ENCODE data around the gene PAM16. TPM values are rescaled to one million over a fixed set of nuclear protein-coding genes. Genes with fewer than 3 reads are reported as not detected.
"Not testable (repeated sequence)": the region's sequence is repeated elsewhere in the genome, so short reads cannot be mapped to it uniquely, and the experiment has no call there.

The PAM16 gene
- total RNA-seq, 1 donor, result 26.9 TPM

DNA sequence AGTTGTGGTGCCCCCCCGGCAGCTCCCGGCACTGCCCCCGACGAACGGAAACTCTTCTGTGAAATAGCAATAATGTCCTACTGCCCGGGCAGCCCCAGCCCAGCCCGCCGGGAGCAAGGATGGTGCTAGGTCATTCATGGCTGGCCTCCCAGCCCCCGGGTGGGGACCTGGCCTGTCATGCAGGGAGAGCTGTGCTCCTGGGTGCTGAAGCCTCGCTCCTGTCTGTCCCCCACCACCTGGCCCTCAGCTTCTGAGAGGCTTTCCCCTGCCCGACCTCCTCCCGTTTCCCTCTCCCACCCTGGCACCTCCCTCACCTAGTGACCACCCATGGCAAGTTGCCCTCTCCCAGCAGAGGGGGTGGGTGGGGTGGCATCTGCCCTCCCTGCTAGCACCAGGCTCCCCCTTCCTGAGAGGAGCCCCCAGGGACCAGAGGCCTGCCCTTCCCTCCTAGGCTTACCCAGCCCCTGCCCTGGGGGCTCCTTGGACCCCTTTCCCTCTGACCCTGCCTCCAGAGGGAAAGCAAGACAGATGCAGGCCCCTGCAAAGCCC lies 13.5 kb downstream of the PAM16 start:
- DNase-seq (ENCODE audit: low read depth in 2 of 3, low spot score in 2 of 3), result no peak

GRCh38 chr16:4336701-4337539 lies 14.2 kb downstream of the PAM16 start:
- DNase-seq (ENCODE audit: low read depth in 2 of 3, low spot score in 2 of 3), result no peak

- DNase-seq (ENCODE audit: low read depth in 2 of 3, low spot score in 2 of 3), result no peak
These were observed 16.2 kb downstream of the PAM16 start for GRCh38 chr16:4334724-4335495.

- DNase-seq (ENCODE audit: low read depth in 2 of 3, low spot score in 2 of 3), result not testable (repeated sequence)
These were observed 17.4 kb downstream of the PAM16 start for GRCh38 chr16:4333714-4334113.

GRCh38 chr16:4333308-4333638 lies 17.8 kb downstream of the PAM16 start:
- no peak for DNase-seq (ENCODE audit: low read depth in 2 of 3, low spot score in 2 of 3)

DNA sequence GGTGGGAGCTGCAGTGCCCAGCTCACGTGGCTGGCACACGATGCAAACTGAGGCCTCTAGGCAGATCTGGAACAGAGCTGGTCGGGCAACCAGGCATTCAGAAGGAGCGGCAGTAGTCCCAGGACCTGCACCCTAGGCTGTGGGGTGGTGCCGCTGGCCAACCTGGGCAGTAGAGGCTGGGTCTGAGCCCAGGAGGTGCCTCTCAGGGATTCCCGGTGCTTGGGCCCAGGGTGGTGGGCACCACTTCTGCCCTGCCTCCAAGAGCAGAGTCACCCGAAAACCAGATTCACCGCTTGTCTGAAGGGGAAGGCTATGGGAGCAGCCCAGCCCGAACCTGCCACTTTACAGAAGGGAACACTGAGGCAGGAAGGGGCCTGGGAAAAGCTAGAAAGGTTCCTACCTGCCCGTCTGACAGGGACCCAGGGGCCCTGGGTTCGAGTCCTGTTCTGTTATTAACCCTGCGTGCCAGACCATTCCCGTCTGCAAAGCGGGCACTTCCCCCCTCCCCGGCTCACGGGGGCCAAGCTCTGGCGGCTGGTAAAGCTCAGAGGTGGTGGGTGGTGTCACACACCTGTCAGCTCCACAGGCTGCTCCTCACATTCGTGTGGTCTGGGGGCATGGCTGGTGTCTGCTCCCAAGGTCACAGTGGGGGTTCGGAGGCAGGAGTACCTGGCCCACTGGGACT lies 18.4 kb downstream of the PAM16 start:
- DNase-seq (ENCODE audit: low read depth in 2 of 3, low spot score in 2 of 3), result no peak

GRCh38 chr16:4332083-4332482 lies 19.0 kb downstream of the PAM16 start:
- DNase-seq (ENCODE audit: low read depth in 2 of 3, low spot score in 2 of 3), result no peak

DNA sequence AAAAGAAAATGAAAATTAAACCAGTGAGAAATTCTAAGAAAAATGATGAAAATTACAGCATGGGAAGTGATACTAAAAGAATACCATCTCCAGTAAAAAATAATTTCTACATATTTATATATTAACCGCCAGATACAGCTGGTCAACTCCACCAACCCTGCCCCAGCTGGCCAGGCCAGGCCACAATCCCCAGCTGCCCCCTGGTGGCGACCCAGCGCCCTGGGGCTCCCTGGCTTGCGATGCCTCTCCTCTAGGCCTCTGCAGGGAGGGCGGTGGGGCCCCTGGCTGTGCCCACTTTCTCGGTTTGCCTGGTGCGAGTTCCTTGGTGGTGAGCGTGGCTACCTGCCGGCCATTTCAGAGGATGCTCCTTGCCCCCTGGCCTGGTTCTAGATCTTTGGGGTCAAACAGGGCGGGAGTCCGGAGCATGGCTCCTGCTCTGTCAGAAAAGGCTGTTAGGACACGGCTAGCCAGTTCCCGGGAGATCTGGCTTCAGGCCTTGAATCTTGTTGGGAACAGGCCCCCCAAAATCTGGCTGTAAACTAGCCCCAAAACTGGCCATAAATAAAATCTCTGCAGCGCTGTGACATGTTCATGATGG lies 20.7 kb downstream of the PAM16 start:
- peak in 1 of 3 donors; percentile 59 for DNase-seq (ENCODE audit: low read depth in 2 of 3, low spot score in 2 of 3)

DNA sequence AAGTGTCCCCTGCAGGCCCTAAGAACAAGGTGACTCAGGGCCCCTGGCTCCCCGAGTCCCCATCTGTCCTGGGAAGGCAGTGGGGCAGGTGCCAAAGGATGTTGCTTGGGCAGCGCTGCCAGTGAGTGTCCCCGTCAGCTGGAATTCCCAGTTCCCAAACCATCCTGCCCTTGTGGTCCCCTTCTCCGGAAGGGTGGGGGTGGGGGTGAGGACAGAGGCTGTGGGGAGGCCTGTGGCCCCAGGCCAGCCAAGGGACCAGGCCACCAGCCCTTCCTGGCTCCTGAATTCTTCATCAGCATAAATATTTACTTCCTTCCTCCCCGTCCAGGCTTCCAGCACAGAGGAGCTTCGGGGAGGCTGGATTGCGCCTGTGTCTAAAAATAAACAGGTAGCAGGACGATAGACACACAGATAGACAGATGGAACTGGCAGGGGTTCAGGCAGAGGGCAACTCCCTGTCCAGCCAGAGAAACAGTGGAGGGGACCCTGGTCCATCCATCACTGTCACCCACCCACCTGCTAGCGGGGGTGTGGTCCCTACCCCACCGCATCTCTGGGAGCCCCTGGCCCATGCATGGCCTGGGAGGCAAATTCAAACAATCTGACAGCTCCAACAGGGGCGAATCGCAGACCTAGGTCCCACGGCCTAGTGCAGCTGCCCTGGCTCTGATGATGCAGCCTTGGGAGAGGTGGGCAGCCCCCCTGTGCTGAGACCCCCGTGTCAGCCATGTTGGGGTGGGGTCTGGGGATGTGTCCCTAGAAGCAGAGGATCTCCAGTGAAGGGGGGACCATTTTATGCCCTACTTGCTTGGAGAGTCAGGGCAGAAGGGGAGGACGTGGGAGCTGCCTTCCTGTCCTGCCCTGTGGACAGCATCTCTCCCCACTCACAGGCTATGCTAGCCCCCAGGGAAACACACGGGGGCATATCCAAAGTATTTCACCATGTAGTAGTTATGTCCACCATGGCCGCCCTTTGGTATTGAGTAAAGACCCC lies 22.0 kb downstream of the PAM16 start:
- DNase-seq (ENCODE audit: low read depth in 2 of 3, low spot score in 2 of 3), result no peak

DNA sequence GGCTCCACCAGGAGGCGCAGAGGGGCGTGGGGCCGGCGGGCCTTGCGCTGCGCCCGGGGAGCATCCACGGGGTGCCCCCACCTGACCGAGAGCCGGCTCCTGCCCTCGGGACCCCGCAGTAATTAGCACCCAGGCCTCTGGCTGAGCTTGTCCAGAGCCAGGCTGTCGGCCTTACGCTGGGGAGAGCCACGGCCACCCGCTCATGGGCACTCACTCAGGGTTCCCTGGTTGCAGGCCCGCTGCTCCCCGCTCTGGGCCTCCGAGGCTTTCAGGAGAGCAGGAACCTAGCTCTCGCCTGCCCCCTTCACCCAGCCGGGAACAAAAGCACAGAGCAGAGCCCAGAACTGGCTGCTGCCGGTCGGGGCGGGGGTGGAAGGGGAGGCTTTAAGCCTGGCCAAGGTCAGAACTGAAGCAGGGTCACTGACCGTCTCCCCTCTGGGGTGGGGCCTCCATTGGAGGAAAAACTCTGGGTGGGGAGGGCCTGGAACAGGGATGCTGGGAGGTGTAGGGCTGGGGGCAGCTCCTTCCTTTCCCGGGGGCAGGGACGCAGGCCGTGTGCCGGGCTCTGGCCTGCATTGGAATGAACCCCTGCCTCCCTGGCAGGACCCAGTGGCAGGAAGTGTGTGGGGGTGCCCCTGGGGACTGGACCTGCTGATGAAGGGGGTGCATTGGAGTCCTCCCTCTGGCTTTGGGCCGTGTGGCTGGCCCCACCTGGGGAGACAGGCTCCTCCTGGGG lies 22.9 kb downstream of the PAM16 start:
- peak in 2 of 3 donors; percentile 74 to 80 for DNase-seq (ENCODE audit: low read depth in 2 of 3, low spot score in 2 of 3)

DNA sequence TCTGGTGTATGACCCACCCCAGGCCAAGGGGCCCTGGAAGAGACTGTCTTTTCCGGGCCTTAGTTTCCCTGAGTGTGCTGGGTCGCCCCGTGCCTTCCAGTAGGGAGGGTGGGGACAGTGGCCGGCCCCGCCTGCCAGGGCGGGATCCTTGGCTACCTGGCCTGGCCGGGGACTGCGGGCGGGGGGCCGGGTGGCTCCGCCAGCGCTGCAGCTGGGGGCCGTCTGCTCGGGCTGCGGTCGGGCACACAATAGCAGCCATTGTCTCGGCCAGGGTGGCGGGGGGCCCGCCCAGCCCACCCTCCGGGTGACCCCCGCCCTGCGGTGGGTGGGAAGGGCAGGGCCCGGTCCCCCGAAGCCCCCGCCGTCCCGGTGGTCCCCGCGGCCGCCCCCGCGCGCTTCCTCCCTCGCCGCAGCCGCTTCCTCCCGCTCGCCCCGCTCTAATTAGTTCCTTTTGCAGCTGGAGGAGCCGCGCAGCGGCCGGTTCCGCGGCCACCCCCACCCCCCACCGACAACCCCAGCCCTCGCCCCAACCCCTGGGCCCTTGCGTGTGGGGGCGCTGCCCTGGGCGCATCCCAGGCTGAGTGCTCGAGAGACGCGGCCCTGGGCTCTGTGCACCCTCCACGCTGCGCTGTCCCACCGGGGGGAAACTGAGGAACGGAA lies 23.6 kb downstream of the PAM16 start:
- DNase-seq (ENCODE audit: low read depth in 2 of 3, low spot score in 2 of 3), result no peak

DNA sequence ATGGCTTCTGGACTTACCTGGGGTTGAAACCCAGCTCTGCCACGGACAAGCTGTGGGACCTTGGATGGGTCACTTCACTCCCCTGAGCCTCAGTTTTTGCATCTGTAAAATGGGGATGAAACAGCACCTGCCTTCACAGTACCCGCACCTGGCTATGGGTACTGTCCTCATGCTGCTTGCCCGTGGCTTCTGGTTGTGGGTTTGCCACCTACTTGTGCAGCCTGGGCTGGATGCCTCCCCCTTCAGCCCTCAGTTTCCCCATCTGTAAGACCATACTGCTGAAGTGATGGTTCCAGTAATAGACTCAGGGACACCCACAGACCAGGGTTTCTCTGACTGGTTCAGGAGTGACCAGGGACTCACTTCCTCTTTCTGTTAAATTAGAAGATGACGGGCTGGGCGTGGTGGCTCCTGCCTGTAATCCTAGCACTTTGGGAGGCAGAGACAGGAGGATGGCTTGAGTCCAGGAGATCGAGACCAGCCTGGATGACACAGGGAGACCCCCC lies 25.8 kb downstream of the PAM16 start:
- peak in 1 of 3 donors; percentile 30 for DNase-seq (ENCODE audit: low read depth in 2 of 3, low spot score in 2 of 3)

- no peak for DNase-seq (ENCODE audit: low read depth in 2 of 3, low spot score in 2 of 3)
These were observed 26.4 kb downstream of the PAM16 start for GRCh38 chr16:4324492-4325252.

DNA sequence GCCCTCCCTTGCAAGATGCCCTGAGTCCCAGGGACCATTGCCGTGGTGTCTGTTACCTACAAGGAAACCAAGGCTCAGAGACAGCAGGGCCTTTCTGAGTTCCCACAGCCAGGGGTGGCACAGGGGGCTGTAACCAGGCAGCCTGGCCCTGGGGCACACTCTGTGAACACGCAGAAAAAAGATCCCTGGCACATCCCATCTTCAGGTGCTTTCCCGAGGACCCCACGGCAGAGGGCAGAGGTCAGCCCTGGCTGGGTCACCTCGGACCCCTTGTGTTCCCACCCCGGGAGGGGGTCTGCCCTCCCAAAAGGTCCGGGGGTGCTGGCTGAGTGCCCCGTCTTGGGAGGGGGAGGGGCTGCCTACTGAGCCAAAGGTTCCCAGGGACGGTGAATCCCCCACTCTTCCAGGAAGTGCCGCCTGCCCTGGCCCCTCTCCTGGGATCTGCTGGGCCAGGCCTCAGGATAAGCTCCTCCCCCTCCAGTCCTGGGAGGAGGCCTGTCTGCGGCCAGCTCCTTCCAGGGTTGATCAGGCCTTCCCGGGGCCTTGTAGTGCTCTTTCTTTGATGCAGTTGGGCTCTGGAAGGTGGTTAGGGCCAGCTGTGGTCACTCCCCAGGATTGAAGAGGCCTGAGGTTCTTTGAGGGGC lies 27.2 kb downstream of the PAM16 start:
- no peak for DNase-seq (ENCODE audit: low read depth in 2 of 3, low spot score in 2 of 3)

DNA sequence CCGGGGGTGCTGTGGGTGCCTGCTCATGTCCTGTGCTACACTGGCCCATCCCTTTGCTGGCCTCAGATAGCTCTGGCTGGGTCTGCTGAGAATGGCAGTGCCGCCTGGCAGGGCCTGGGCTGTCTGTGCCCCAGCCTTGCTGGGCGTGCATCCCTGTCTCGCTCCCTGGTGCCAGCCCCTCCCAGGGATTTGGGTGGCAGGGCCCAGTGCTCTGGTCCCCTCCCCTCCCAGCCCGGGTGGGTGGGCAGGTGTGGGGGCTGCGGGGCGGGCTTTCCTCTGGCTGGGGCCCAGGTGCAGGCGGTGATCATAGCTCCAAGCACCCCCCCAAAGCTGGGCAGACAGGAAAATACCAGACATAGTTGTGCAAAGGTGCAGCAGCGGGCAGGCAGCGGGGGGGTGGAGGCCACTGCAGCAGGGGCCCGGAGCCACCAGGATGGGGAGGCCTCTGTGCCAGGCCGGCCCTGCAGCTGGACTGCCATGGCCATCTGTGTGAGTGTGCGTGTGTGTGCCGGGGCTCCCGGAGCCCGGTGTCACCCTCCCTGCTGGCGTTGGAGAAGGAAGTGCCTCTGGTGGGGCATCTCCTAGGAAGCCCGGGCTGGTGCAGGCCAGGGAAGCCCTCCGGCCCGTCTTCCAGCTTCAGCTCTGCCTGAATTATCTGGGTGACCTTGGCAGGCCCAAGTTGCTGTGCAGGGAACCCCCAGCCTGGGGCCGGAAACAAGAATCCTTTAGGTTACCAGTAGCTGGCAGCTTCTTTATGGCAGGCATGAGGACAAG lies 27.9 kb downstream of the PAM16 start:
- DNase-seq (ENCODE audit: low read depth in 2 of 3, low spot score in 2 of 3), result no peak
